Activated T-cell treated with anti-CD3 and anti-CD28 coated beads, Interleukin-2, amount 50 U/mL, for 48 hours (primary cell): ENCODE data around the gene ASIC3.
"Not testable (repeated sequence)": the region's sequence is repeated elsewhere in the genome, so short reads cannot be mapped to it uniquely, and the experiment has no call there.

Source experiments
- DNase-seq, 2 experiments: peaks; one replicate each; pipeline ENCODE4 v3.0.0-alpha.2; 2020

ASIC3 gene

DNA sequence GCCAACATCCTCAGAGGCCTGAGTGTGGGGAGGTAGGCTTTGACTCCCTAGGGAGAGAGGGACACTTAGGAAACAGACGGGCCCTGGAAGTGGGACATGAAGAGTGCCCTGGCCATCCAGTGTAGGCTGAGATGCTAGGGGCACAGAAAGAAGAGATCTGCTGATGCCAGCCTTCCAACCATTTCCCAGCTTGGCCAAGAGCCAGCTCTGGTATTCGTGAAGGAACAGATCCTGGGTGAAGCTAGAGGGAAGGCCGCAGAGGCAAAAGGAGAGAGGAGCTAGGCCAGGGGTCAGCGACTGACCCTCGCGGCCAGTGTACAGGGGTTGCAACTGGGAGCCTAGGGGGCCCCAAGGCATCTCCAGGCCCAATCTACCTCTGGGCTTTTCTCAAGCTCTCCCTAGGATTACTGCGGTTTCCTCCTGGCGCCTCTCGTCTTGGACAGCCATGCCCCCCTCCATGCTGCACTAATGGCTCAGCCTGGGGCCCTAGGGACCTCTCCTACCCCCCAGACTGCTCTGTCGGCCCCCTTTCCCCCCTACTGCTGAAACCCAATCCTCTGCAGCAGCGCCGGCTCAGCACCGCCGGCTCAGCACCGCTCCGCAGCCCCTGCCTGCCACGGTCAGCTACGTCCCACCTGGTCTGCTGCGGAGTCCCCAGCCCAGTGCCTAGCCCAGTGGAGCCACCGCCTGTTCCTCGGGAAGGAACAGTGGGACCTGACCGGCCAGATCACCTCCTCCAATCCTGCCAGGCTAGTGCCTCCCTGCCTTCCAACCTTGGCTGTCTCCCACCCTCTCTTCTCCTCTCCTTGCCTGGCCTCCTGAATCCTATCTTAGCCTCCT lies at the start of gene ASIC3:
TSS of gene ASIC3 (plus strand) at position 556 of the 840 bp plus-strand sequence. CDS start 355 bp downstream, outside the sequence.
- no peak for DNase-seq

- DNase-seq = no peak
Observed at GRCh38 chr7:150999001-150999400, 49.3 kb upstream of the ASIC3 start.

DNA sequence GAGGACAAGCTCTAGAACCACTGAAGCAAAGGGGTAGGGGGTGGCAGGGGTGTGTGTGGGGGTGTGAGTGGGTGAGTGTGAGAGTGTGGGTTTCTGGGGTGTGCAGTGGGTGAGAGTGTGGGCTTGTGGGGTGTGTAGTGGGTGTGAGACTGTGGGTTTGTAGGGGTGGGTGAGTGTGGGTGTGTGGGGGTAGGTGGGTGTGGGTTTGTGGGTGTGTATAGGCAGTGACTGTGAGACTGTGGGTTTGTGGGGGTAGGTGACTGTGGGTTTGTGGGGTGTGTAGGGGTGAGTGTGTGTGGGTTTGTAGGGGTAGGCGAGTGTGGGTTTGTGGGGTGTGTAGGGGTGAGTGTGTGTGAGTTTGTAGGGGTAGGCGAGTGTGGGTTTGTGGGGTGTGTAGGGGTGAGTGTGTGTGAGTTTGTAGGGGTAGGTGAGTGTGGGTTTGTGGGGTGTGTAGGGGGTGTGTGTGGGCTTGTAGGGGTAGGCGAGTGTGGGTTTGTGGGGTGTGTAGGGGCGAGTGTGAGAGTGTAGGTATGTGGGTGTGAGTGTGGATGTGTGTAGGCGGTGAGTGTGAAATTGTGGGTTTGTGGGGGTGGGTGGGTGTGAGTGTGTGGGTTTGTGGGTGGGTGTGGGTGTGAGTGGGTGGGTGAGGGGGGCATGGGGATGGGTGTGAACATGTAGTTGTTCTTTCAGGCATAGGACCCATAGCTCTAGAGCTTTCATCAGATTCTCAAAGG lies 48.7 kb upstream of the ASIC3 start:
- no peak for DNase-seq

DNA sequence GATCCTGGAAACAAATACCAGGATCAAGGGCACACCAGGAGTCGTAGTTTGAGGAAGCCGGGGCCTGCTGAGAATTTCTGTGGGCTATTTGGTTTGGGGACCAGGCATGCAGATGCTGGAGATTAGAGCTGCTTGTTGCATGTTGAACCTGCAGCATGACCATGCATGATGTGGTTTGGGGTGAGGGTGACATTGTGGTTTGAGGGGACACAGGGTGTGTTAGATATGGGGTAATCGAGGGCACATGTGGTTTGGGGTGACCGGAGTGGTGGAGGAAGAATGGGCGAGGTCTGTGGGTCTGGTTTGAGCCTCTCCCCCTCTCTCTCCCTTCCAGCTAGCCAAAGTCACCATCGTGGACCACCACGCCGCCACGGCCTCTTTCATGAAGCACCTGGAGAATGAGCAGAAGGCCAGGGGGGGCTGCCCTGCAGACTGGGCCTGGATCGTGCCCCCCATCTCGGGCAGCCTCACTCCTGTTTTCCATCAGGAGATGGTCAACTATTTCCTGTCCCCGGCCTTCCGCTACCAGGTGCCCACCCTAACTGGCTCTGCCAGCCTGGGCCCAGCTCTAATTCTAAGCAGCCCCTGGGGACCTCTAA lies 47.3 kb upstream of the ASIC3 start:
- DNase-seq = no peak

- no peak for DNase-seq
Observed at GRCh38 chr7:151001546-151001945, 46.8 kb upstream of the ASIC3 start.

- no peak for DNase-seq
Observed at GRCh38 chr7:151003572-151003971, 44.8 kb upstream of the ASIC3 start.

- DNase-seq = no peak
Observed at GRCh38 chr7:151005566-151005965, 42.8 kb upstream of the ASIC3 start.

GRCh38 chr7:151006590-151007300 lies 41.6 kb upstream of the ASIC3 start:
- no peak for DNase-seq

GRCh38 chr7:151007469-151007898 lies 40.8 kb upstream of the ASIC3 start:
- DNase-seq = no peak

DNA sequence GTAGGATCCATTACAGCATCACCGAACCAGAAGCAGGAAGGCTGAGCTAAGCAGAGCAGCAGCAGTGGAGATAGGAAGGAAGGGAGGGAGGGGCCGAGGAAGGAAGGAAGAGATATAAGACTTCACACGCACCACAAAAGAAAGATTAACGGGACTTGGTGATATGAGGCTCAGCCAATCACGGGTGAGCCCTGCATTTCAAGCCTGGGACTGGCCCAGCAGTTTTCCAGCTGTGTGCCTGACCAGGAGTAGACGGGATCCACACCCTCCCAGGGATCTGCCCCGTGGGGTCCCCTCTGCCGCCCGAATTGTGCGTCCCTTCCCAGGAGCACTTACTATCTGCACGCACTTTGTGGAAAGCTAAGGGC lies 40.2 kb upstream of the ASIC3 start:
- peak in 1 of 2 experiments; percentile 39 for DNase-seq

GRCh38 chr7:151008511-151009323 lies 39.6 kb upstream of the ASIC3 start:
- DNase-seq = peak; percentile 89 to 92

DNA sequence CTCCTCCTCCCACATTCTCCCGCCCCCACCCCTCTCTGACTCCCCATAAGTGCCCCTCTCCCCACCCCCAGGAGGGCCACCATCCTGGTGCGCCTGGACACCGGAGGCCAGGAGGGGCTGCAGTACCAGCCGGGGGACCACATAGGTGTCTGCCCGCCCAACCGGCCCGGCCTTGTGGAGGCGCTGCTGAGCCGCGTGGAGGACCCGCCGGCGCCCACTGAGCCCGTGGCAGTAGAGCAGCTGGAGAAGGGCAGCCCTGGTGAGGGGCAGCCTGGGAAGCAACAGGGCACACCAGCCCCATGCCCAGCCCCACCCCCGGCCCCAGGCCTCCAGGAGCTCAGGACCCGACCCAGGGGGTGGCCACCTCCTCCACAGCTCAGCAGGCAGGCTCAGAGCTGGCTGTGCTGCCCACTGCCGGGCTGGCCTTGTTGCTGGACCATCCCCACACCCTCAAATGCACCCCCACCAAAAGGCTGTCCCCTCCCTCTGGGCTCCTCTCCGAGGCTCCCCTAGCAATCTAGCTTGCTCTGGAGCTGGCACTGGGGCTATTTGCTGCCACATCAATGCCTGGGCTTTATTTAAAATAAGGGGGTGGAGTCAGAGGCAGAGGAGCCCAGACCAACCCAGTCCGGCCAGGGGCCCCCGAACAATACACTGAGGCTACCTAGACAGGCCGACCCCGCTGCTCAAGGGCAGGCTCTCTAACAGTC lies 38.8 kb upstream of the ASIC3 start:
- DNase-seq = peak in 1 of 2 experiments; percentile 44

- DNase-seq = no peak
Observed at GRCh38 chr7:151010037-151010306, 38.4 kb upstream of the ASIC3 start.

GRCh38 chr7:151010307-151011096 lies 37.8 kb upstream of the ASIC3 start:
- DNase-seq = peak; percentile 51 to 61

- DNase-seq = no peak
Observed at GRCh38 chr7:151011097-151011409, 37.3 kb upstream of the ASIC3 start.

DNA sequence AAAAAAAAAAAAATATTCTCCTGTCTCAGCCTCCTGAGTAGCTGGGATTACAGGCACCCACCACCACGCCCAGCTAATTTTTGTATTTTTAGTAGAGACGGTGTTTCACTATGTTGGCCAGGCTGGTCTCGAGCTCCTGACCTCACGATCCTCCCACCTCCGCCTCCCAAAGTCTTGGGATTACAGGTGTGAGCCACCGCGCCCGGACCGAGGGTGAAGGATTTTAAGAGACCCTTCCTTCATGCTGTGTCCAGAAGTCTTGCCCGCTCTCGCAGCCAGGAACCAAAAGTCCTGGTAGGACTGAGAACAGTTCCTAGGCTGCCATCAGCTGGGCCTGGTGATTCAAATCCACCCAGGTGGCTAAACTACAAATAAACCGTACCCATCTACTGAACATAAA lies 36.7 kb upstream of the ASIC3 start:
- DNase-seq = not testable (repeated sequence)

DNA sequence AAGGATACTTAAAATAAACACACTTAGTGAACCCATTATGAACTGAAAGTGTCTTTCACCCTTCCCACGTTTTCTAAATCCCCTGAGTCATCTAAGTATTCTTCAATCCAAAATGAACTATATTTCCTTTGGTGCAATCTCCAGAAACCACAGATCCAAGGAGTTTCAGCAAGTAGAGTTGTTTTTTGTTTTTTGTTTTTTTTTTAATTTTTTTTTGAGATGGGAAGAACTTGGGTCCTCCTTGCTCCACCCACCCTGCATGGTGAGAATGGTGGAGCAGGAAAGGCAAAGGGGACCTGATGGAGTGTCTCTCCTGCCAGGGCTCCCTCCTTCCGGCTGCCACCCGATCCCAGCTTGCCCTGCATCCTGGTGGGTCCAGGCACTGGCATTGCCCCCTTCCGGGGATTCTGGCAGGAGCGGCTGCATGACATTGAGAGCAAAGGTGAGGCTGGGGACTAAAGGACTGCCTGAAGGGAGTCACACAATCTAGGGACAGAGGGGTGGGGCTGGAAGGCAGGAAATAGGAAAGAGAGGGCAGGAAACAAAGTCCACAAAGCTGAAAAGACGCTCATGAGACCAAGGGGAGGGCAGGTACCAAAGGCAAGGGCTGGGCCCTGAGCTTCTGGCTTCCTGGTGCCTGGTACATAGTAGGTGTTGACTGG lies 36.2 kb upstream of the ASIC3 start:
- DNase-seq = no peak

- no peak for DNase-seq
Observed at GRCh38 chr7:151012911-151013347, 35.4 kb upstream of the ASIC3 start.

DNA sequence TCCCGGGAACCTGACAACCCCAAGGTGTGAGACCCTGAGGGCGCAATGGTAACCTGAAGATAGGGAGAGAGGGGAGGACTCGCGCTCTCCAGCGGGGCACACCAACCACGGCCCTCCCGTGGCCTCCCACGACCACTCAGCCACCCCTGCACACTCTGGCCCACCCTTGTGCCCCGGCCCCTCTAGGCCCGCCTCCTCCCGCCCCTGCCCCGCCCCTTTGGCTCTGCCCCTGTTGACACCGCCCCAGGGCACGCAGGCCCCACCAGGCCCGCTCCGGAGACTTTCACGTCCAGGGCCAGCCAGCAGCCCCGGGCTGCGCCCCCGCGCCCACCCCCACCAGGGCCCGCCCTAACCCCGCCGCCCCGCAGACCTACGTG lies 35.0 kb upstream of the ASIC3 start:
- DNase-seq = no peak

GRCh38 chr7:151013733-151014497 lies 34.4 kb upstream of the ASIC3 start:
- DNase-seq = peak; percentile 83 to 87
